Measurements from ENCODE around the gene HOMEZ. TPM values are rescaled to one million over a fixed set of nuclear protein-coding genes. Genes with fewer than 3 reads are reported as not detected.

Gene HOMEZ
- total RNA-seq, 2 donors from 2014 or later = 8.5 to 10.1 TPM

- H3K27ac ChIP-seq = peak overlapping the region; percentile 96 to 99
- no peak for TF ChIP-seq CTCF (IDR thresholded peaks at IDR 0.05)
- peaks cover 0 to 38% of the 10 kb centered on the region in 2 donors for H3K4me1 ChIP-seq
- DNase-seq (ENCODE audit: low spot score) = peak; percentile 57
- H3K4me3 ChIP-seq = no peak overlapping the region
- no peaks in the 10 kb centered on the region for H3K9me3 ChIP-seq
- H3K27me3 ChIP-seq = no peaks in the 10 kb centered on the region
- H3K36me3 ChIP-seq = no peaks in the 10 kb centered on the region
Observed at GRCh38 chr14:23299211-23299957, 13.5 kb upstream of the HOMEZ start.

DNA sequence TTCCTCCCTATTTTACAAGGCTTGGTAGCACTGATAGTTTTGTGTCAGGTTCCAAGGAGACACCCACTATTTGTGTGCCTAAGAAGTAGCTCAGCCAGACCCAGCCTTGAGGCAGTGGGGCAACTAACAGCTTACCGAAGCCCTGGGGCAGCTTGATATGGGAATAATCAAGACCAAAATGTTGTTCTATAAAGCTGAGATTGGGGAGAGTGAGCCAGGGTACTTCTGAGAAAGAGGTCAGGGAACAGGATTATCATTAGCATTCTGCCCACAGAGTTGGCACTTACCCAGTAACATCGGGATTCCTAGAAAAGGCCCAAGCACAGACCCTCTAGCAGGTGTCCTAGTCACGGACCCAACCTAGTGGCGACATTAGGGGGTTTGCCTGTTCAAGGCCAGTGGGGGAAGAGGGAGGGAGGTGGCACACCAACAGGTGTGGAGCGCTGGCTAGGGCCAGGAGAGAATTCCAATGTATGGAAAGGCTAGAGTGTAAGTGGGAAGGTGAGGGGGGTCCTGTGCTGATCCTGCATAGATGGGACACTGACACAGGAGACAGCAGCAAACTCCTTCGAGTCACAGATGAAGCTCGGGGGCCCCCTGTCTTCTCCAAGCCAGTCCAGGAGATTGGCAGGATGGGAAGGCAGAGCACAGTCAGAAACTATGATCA lies 11.8 kb upstream of the HOMEZ start:
- H3K4me3 ChIP-seq = no peak overlapping the region
- peaks cover 0 to 33% of the 10 kb centered on the region in 2 donors for H3K4me1 ChIP-seq
- H3K36me3 ChIP-seq = no peaks in the 10 kb centered on the region
- no peak for TF ChIP-seq CTCF (IDR thresholded peaks at IDR 0.05)
- no peaks in the 10 kb centered on the region for H3K27me3 ChIP-seq
- peak; percentile 55 for DNase-seq (ENCODE audit: low spot score)
- no peaks in the 10 kb centered on the region for H3K9me3 ChIP-seq
- H3K27ac ChIP-seq = no peak overlapping the region

- H3K27me3 ChIP-seq = no peaks in the 10 kb centered on the region
- H3K4me3 ChIP-seq = no peak overlapping the region
- H3K9me3 ChIP-seq = no peaks in the 10 kb centered on the region
- peak; percentile 51 for DNase-seq (ENCODE audit: low spot score)
- H3K36me3 ChIP-seq = no peaks in the 10 kb centered on the region
- peaks cover 0 to 30% of the 10 kb centered on the region in 2 donors for H3K4me1 ChIP-seq
- H3K27ac ChIP-seq = no peak overlapping the region
- TF ChIP-seq CTCF (IDR thresholded peaks at IDR 0.05) = no peak
Observed at GRCh38 chr14:23297096-23297495, 11.2 kb upstream of the HOMEZ start.

- no peaks in the 10 kb centered on the region for H3K9me3 ChIP-seq
- peaks cover 0 to 30% of the 10 kb centered on the region in 2 donors for H3K4me1 ChIP-seq
- peak; percentile 52 for DNase-seq (ENCODE audit: low spot score)
- no peak for TF ChIP-seq CTCF (IDR thresholded peaks at IDR 0.05)
- H3K4me3 ChIP-seq = no peak overlapping the region
- H3K27ac ChIP-seq = no peak overlapping the region
- H3K36me3 ChIP-seq = no peaks in the 10 kb centered on the region
- H3K27me3 ChIP-seq = no peaks in the 10 kb centered on the region
Observed at GRCh38 chr14:23296012-23296777, 10.3 kb upstream of the HOMEZ start.

DNA sequence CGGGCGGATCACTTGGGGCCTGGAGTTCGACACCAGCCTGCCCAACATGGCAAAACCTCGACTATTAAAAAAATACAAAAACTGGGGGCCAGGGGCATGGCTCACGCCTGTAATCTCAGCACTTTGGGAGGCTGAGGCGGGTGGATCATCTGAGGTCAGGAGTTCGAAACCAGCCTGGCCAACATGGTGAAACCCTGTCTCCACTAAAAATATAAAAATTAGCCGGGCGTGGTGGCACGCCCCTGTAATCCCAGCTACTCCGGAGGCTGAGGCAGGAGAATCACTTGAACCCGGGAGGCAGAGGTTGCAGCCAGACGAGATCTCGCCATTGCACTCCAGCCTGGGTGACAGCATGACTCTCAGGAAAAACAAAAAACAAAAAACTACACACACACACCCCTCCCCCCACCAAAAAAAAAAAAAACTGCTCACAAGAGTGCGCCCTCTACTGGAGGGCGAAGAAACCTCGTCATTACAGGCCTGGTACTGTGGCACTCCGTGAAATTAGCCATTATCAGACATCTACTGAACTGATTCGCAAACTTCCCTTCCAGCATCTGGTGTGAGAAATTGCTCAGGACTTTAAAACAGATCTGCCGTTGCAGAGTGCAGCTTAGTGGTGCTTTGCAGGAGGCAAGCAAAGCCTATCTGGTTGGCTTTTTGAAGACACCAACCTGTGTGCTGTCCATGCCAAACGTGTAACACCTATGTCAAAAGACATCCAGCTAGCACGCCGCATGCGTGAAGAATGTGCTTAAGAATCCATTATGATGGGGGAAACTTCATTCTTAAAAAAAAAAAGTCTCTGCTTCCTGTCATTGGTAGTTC lies 9.0 kb upstream of the HOMEZ start:
- no peak overlapping the region for H3K4me3 ChIP-seq
- H3K9me3 ChIP-seq = no peaks in the 10 kb centered on the region
- no peak overlapping the region for H3K27ac ChIP-seq
- no peaks in the 10 kb centered on the region for H3K36me3 ChIP-seq
- peak; percentile 54 for DNase-seq (ENCODE audit: low spot score)
- TF ChIP-seq CTCF (IDR thresholded peaks at IDR 0.05) = peak; percentile 90 to 95
- peaks cover 0 to 21% of the 10 kb centered on the region in 2 donors for H3K4me1 ChIP-seq
- H3K27me3 ChIP-seq = no peaks in the 10 kb centered on the region
